Regular cardiac myocyte (primary cell): ENCODE results near the gene FCGR1A. TPM values are rescaled to one million over a fixed set of nuclear protein-coding genes. Genes with fewer than 3 reads are reported as not detected.

ENCODE experiments used
- total RNA-seq: library from RNA; depleted of rRNA; stranded (reverse); fragments of >200 nt; gene quantifications from 2 replicates; pipeline ENCODE4 v1.2.3, GENCODE V29; 2014

The FCGR1A gene
- total RNA-seq: 0.19 TPM in 1 of 2 replicates, not detected in the other

DNA sequence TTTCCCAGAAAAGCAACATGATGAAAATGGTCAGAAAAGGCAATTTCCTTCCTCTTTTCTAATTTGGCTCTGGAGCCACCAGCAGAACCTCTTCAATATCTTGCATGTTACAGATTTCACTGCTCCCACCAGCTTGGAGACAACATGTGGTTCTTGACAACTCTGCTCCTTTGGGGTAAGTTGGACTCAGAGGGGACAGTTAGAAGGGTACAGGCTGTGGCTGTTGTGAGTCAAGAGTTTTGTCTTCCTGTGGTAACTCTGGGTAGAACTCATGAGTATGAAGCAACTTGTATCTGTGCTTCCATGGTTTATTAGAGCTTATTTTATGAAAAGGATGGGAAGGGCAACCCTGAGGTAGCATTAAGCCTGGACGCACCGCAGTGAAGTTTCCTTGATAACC is at the start of gene FCGR1A:
FCGR1A (plus strand) TSS at position 95 of the 400 bp plus-strand sequence; CDS start at position 145, 50 bp downstream.

Other genes with a start within 250 kb of the FCGR1A start
- gene PPIAL4C, start 198.8 kb upstream of the FCGR1A start, total RNA-seq: not detected in 2 replicates
- 14.1 and 14.2 TPM in 2 replicates for gene BOLA1, start 116.9 kb downstream of the FCGR1A start, total RNA-seq
- gene SV2A, start 135.2 kb downstream of the FCGR1A start, total RNA-seq: 8.7 and 10.2 TPM in 2 replicates
- 3.9 and 8.2 TPM in 2 replicates for gene SF3B4, start 145.1 kb downstream of the FCGR1A start, total RNA-seq
- gene MTMR11, start 154.2 kb downstream of the FCGR1A start, total RNA-seq: 3.8 and 6.5 TPM in 2 replicates
- 14.9 and 15.3 TPM in 2 replicates for gene OTUD7B, start 228.0 kb downstream of the FCGR1A start, total RNA-seq